Pulmonary artery endothelial cell (primary cell): ENCODE measurements around the gene DEPDC5. TPM values are rescaled to one million over a fixed set of nuclear protein-coding genes. Genes with fewer than 3 reads are reported as not detected.
"Not testable (repeated sequence)": the region's sequence is repeated elsewhere in the genome, so short reads cannot be mapped to it uniquely, and the experiment has no call there.

Experiments used
- DNase-seq: peaks from one replicate; pipeline ENCODE4 v3.0.0-alpha.2; 2011; ENCODE audit warnings: low read depth, low spot score
- total RNA-seq: library from RNA; depleted of rRNA; stranded (reverse); fragments of >200 nt; gene quantifications from 2 replicates; pipeline ENCODE4 v1.2.3, GENCODE V29; 2014

The DEPDC5 gene
- total RNA-seq, 1 donor from 2014 or later, result 10.5 TPM

DNA sequence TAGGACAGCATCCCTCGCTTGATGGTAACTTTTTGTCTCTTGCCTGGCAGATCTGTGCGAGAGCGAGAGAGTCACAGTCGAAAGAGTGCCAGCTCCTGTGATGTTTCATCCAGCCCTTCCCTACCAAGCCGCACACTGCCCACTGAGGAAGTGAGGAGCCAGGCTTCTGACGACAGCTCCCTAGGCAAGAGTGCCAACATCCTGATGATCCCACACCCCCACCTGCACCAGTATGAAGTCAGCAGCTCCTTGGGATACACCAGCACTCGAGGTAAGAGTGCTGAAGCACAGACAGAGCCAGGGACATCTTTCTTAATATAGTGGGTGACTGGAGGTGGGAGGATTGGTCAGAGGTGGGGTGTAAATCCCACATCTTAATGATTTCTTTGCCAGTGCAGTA lies 61.1 kb downstream of the DEPDC5 start:
- no peak for DNase-seq

DNA sequence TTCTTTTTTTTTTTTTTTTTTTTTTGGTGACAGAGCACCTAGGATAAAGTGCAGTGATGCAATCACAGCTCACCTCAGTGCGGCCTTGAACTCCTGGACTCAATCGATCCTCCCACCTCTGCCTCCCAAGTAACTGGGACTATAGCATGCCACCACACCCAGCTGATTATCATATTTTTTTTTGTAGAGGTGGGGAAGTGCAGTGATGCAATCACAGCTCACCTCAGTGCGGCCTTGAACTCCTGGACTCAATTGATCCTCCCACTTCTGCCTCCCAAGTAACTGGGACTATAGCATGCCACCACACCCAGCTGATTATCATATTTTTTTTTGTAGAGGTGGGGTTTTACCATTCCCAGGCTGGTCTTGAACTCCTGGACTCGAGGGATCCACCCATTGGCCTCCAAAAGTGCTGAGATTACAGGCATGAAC lies 61.6 kb downstream of the DEPDC5 start:
- not testable (repeated sequence) for DNase-seq

DNA sequence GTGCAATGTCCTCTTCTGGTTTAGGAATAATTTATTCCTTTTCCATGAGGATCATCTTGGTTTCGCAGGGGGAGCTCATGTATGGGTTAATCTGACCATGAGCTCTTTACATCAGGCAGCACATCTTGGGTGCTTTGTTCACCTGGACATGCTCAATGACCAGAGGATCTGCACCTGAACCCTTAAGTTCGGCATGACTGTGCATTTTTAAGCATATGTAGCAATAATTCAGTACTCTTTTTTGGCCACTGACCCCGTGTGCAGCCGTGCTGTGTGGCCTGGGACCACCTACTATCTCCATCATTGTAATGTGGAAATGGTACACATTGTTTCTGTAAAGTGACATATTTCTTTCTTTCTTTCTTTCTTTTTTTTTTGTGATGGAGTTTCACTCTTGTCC lies 62.9 kb downstream of the DEPDC5 start:
- no peak for DNase-seq

DNA sequence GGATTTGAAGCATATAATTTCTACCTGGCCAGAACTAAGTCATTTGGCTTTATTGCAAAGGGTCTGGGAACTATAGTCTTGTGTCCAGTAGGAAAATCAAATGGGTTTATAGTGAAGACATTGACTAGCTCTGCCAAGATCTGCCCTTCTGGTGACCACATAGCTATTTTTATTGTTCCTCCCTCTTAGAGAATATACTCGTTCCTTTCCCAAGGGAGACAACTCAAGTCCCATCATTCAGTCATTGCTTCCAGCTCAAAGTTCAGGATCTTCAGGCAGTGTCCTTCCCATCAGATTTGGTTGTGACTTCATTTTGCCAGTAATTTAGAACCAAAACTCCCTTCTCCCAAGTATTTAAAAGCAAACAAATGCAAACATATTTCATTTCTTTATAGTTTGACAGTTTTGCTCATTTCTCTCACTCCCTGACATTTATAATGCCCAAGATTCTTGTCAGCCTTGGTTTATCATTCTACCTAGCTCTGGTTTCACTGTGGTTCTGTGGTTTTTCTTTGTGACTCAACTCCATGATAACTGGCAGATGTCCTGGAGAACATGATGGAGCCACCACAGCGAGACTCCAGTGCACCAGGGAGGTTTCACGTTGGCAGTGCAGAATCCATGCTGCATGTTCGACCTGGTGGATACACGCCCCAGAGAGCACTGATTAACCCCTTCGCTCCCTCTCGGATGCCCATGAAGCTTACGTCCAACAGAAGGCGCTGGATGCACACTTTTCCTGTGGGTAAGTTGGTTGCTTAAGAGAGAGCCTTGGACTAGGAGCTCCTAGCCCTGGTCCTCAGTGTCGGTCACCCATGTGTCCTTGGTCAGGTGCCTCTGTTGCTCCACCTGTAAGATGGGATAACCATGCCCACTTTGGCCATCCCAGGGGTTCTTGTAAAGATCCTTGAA lies 64.9 kb downstream of the DEPDC5 start:
- DNase-seq, result no peak

DNA sequence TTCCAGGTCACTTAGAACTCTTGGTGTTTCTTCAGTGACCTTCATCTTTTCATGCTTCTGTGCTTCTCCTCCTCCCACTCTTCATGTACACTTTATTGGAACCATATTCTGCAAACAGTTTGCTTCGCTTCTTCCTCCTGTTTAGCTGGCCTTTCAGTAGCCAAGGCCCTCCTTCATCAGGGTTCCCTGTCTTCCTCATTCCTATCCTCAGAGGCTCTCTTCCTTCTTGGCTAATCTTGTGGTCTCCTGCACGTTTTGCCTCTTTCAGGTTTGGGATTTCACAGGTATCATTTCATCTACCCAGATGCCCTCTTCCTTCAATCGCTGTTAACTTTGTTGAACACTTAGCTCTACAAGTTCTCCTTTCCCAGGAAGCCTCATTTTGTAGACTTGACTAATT lies 66.8 kb downstream of the DEPDC5 start:
- DNase-seq, result no peak

DNA sequence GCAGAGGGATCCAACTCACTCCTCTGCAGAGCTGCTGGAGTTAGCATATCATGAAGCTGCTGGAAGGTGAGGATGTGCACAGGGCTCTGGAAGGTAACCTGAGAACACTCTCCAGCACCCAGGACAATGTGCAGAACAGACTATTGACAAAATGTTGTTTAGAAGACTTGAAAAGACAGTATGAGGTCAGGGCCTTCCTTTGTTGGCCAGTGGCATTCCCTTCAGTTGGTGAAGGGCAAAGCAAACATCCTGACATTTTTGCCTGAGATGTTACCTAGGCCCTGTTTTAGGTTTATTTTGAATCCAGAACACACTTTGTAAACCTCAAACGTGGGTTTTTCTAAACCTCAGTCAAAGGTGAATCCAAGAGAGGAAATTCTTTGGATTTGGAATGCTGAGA lies 67.8 kb downstream of the DEPDC5 start:
- no peak for DNase-seq

DNA sequence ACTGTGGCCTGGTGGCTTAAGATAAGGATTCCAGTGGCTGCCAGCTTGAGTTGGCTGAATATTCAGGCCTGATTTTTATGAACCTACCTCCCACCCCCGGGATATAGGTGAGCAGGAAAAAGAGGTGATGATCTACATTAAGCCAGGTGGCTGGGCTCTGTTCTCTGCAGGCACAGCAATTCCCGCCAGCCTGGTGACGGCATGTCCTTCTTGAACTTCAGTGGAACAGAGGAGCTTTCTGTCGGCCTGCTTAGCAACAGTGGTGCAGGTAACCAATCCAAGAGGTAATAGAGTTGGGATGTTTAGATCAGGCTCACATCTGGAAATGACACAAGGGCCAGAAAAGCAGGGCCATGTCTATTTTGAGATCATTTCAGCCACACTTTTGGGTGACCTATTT lies 68.7 kb downstream of the DEPDC5 start:
- no peak for DNase-seq

DNA sequence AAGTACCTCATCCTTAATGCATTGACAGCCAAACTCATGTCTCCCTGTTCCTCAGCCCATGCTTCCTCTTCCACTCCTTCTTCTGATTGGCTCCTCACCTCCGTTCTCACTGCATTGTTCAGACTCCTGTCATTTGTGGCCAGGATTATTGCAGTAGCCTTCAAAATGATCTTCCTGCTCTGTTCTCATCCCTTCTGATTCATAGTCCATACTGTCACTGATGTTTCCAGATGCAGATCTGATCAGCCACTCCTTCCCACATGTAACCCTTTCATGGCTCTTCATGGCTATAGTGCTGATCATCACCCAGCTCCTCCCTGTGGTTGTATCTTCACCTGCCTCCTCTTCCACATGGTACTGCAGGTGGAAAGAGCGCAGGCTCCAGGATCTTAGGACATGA lies 71.7 kb downstream of the DEPDC5 start:
- no peak for DNase-seq

DNA sequence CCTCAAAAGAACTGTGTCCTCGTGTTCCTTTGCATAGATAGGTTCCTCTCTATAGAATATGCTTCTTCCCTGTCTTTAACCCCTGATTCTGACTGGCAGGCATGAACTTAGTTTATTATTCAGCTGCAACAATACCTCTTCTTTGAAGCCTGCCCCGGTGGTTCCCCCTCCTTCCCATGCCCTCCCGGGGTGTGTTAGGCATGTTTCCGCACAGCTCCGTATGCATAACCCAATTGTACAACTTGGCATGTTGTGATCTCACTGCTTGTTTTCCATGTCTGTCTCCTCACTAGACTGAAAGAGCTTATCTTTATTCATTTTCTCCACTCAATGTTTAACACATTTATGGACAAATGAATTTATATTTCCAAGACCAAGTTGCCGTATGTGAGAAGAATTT lies 72.6 kb downstream of the DEPDC5 start:
- DNase-seq, result no peak

DNA sequence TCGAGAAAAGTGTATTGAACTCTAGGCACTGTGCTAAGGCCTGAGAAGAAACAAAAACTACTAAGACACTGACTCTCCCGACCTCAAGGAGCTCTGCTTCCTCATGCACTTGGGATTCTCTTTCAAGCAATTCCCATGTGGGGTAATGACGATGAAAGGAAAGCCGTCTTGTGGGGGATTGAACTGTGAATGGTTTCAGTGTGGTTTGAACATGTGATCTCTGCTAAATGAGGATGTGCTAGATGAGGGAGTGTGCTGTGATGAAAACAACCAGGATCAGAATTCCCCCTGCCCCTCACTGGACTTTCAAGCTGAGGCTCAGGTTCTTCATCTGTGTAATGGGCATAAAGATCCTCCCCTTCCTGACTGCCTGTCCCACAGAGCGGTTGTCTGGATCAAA lies 74.9 kb downstream of the DEPDC5 start:
- no peak for DNase-seq

DNA sequence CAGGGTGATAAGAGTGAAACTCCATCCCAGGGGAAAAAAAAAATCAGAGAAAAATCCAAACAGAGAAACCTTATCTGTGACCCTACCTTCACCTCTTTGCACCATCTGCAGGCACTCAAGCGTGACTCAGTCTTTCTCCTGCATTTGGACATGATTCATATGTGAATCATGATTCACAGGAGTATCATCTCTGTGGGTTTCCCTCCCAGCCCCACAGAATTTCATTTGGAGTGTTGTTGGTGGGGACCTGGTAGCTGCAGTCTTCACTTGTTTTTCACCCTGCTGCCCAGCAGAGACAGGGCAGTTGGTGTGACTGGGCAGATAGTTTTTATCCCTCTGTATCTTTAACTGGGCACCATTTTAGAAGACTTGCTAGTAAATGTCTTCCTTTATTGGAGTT lies 75.7 kb downstream of the DEPDC5 start:
- peak; percentile 60 for DNase-seq

DNA sequence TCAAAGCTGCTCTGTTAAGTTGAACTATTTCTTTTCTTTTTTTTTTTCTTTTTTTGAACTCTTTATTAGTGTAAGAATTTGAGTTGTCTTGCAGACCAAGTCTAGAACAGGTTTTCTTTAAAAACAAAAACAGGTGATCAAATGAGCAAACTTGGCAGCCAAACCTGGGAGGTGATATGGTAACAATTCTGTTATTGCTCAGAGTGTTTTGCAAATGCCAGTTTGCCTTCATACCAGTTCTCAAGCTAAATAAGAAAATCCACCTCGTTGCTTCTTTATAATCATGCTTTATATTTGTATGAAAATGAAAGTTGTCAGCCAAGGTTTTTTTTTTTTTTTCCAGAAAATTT lies 76.9 kb downstream of the DEPDC5 start:
- no peak for DNase-seq

DNA sequence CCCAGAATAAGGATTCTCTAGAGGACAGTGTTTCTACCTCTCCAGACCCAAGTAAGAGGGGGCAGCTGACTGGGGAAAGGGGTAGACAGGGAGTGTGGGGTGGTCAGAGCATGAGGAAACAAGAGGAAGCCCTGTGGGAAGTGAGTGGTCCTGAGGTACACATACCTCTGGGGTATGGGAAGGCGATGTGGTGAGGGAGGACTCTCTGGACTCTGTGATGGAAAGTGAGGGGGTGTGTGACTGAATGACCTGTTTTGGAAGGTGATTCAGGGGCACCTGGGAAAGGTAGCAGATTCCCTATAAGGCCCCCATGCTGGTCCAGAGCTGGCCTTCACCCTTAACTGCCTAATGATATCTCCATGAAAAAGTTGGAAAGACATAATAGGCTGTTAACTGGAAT lies 80.1 kb downstream of the DEPDC5 start:
- DNase-seq, result no peak

DNA sequence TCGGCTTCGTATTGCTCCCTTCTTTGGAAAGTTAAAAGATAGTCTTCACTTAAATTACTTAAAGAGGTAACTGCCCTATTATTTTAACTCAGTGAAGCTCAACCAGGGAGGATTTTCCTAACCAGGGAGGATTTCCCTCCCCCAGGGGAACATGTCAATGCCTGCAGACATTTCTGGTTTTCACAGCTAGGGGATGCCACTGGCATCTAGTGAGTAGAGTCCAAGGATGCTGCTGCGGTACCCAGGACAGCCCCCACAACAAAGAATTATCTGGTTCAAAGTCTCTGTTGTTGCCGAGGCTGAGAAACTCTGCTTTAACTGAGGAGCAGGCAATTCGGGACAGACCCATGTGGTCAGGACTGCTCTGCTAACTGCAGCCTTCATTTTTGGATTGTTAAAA lies 82.2 kb downstream of the DEPDC5 start:
- DNase-seq, result no peak

DNA sequence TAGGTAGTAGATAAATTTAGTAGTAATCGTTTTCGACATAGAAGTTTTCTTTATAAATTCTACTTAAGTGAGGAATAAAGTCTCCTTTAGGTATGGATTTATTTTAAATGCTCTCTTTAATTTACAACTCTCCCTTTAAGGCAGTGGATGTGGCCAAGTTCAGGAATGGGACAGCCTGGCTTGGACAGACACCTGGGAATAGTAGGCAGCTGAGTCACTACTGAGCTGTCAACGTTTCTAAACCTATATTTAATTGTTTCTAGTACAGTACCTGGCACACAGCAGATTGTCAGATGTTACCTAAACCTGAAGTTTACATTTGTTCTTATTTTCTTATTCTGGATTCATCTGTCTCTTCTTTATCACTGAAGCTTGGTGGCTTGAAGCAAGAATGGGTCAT lies 85.1 kb downstream of the DEPDC5 start:
- no peak for DNase-seq

DNA sequence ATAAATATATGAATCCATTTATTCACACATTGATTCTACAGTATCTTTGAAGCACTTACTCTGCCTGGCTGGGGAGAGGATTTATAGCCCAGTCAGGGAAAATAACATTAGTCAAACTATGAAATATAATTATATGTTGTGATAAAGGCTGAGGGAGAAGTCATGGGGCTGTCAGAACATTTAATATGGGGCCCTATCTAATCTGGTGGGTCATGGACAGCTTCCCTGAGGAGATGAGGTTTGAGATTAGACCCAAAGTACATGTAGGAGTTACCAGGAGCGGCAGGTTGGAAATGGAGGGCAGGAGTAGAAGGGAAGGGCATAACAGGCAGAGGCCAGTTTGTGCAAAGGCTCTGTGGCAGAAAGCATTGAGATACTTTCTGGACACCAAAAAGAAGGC lies 86.2 kb downstream of the DEPDC5 start:
- DNase-seq, result no peak

DNA sequence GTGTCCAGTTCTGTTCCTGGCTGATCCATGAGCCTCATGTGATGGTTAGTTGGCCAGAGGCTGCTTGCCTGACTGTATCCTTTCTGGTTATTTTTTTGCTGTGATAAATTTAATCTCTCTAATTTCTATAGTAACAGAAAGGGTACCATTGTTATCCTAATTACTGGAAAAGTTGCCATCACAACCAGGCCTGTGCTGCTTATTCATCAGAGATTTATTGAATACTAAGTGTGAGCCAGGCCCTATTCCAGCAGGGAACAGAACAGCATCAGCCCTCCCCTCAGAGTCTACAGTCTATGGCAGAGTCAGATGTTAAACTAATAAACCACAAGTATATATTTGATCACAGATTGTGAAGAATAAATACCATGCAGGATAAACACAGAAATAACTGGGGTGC lies 86.8 kb downstream of the DEPDC5 start:
- no peak for DNase-seq

DNA sequence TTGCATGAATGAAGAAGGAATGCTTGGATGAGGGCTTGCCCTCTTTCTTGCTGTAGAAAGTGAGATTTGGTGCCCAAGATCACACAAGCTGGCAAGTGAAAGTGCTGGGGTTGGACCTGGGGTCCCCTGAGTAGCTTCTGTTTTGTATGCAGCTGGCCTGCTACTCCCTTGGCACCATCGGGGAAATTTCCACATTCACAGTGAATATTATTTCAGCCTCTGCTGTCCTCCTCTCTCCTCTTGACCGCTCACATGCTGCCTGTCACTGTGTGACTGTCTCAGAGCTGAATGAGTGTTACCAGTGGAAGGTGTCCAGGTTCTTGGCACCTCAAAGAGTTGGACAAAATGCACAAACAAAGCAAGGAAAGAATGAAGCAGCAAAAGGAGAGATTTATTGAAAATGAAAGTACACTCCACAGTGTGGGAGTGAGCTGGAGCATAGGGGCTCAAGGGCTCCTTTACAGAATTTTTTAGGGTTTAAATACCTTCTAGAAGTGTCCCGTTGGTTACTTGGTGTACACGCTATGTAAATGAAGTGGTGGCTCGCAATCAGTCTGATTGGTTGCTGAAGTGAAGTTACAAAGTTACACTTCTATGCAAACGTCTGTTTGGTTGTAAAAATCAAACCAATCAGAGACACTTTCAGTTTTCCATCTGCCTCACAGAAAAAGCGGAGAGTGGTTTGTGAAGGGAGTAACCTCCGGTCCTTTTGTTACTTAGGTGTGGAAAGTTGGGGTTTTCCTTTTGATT lies 87.4 kb downstream of the DEPDC5 start:
- no peak for DNase-seq

DNA sequence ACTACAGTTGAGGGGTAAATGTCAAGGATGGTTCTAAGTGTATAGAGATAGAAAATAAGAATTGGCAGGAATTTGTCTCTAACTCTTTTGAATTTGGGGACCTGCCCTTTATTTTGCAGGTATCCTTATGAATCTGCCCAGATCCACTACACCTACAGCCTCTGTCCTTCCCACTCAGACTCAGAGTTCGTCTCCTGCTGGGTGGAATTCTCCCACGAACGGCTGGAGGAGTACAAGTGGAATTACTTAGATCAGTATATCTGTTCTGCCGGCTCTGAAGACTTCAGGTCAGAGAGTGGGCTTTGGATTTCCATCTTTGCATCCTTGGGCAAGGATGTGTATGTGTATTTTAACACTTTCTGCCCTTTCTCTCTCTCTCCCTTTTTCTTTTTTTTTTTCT lies 89.7 kb downstream of the DEPDC5 start:
- DNase-seq, result no peak

DNA sequence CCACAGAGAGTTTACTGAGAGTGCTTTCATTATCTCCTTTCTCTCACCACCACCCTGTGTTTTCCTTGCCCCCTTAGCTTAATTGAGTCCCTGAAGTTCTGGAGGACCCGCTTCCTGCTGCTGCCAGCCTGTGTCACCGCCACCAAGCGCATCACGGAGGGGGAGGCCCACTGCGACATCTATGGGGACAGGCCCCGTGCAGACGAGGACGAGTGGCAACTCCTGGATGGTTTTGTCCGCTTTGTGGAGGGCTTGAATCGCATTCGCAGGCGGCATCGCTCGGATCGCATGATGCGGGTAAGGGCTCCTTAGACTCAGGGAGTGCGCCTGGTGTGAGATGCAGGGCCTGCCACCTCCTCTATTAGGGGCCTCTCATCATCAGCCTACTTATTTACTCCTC lies 91.1 kb downstream of the DEPDC5 start:
- DNase-seq, result no peak

DNA sequence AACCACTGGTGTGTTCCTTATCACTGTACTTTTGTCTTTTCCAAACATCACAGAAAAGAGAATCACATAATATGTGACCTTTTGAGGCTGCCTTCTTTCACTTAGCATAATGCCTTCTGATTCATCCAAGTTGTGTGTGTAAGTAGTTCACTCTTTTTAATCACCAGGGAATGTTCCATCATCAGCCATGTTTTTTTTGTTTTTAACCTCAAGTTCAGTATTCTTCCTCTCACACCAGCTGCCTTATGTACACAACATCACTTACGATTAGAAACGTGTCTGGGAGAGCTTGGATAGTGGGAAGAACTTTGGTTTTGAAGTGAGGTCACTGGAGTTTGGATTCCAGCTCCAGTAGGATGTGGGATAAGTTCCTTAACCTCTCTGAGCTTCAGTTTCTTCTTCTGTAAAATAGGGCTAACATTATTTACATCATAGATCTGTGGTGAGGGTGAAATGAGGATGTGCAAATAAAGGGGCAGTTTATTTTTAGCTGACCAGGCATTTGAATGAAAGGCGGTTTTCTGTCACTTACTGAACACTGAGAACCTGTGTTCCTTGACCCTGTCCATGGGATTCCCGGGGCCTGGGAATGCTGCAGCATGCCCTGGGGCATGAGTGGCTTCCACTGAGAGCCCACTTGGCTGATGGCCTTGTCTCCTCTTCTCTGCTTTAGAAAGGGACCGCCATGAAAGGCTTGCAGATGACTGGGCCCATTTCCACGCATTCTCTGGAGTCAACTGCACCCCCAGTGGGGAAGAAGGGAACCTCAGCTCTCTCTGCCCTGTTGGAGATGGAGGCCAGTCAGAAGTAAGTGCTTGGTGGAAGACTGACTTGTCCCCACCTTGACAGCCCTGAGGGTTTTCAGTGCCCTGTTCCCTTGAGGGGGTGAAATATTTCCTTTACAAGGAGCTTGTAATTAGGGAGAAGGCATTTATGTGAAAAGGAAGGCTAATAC lies 92.6 kb downstream of the DEPDC5 start:
- DNase-seq, result no peak

DNA sequence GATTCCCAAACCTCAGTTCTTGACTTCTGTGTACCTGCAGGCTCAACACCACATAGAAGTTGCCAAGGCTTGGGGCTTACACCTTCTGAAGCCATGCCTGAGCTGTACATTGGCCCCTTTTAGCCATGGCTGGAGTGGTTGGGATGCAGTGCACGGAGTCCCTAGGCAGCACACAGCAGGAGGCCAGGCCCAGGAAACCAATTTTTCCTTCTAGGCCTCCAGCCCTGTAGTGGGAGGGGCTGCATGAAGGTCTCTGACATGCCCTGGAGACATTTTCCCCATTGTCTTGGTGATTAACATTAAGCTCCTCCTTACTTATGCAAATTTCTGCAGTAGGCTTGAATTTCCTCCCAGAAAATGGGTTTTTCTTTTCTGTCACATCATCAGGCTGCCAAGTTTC lies 94.6 kb downstream of the DEPDC5 start:
- no peak for DNase-seq
